Ascending aorta (tissue), 2 donors: ENCODE measurements around the gene TARS2. TPM values are rescaled to one million over a fixed set of nuclear protein-coding genes. Genes with fewer than 3 reads are reported as not detected.

Source experiments
- DNase-seq, 2 donors: peaks; one replicate each; pipeline ENCODE4 v3.0.0-alpha.2; 2019; ENCODE audit warnings: low spot score in 2 of 2
- H3K27ac ChIP-seq, 2 donors: fragments of 200-600 bp; sonication (generic); one replicate each; pipeline ENCODE4 v1.5.1; 2016 to 2017; ENCODE audit warnings: mild to moderate bottlenecking in 1 of 2
- H3K27me3 ChIP-seq: fragments of 200-600 bp; sonication (generic); one replicate; pipeline ENCODE4 v1.5.1; 2017
- H3K36me3 ChIP-seq, 2 donors: fragments of 200-600 bp; sonication (generic); one replicate each; pipeline ENCODE4 v1.5.1; 2016
- H3K4me1 ChIP-seq, 2 donors: fragments of 200-600 bp; sonication (generic); one replicate each; pipeline ENCODE4 v1.5.1; 2016 to 2017; ENCODE audit warnings: mild to moderate bottlenecking in 1 of 2
- H3K4me3 ChIP-seq, 2 donors: fragments of 200-600 bp; sonication (generic); one replicate each; pipeline ENCODE4 v1.5.1; 2016 to 2017; ENCODE audit warnings: mild to moderate bottlenecking in 1 of 2
- H3K9me3 ChIP-seq, 2 donors: fragments of 200-600 bp; sonication (generic); one replicate each; pipeline ENCODE4 v1.5.1; 2016
- CTCF ChIP-seq, 3 experiments: fragments of 200-600 bp in 2 of 3; fragments of 450-650 bp in 1 of 3; sonication (generic) in 2 of 3; IDR thresholded peaks; one replicate each; pipeline ENCODE4 v1.5.1; 2016 to 2019; ENCODE audit warnings: antibody characterized with exemption in 3 of 3, mild to moderate bottlenecking in 1 of 3, moderate library complexity in 1 of 3
- intact Hi-C: fragments of 100-400 bp; cut with DNase I; formaldehyde crosslinking; loops from one replicate; pipeline ENCODE4 v1.15.1; 2023
- total RNA-seq: library from RNA; depleted of rRNA; stranded (reverse); fragments of >200 nt; gene quantifications from one replicate; pipeline ENCODE4 v1.1.0, GENCODE V29; 2016

TARS2 gene
- total RNA-seq, 1 donor from 2014 or later = 10.9 TPM

DNA sequence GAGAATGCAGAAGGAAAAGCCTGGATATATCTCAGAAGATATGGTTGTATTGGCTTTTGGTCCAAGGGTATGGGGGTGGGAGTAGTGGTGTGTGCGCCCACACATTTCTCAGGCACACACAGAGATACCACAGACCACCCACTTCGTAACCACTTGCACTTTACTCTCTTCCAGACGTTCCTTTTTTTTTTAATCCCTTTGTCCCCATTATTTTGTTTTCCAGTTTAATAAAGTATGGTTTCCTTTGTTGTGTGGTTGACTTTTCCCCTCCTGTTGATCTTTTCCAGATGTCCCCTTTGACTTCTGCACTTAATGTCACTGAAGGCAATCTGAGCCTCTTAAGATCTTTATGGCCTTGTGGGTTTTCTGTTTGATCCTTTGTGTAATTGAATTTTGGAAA, 10.5 kb upstream of the TARS2 start:
- no peak for DNase-seq
- no peak overlapping the region for H3K27ac ChIP-seq
- no peaks in the 10 kb centered on the region for H3K4me1 ChIP-seq
- TF ChIP-seq CTCF (IDR thresholded peaks at IDR 0.05) = no peak
- no peak overlapping the region for H3K4me3 ChIP-seq
- H3K36me3 ChIP-seq = peaks cover 14 to 15% of the 10 kb centered on the region in 2 donors
- no peaks in the 10 kb centered on the region for H3K9me3 ChIP-seq
- intact Hi-C loops = no loop called here
- no peaks in the 10 kb centered on the region for H3K27me3 ChIP-seq

DNA sequence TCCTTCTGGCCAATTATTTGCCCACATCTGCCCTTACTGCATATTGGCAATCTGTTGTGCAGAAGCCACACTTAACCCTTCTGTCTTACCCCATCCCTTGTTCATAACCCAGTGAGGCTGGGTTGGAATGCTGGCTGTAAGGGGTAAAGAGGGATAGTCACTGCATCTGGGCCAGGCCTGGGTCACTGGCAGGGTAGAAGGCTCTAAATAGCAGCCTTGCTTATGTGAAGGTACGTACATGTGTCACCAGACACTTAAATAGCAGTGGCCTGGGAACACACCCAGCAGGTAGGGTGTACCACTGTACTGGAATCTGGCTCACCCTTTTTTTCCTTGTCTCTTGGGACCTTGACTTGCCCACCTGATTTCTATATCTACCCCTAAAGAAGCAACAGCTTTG, 9.9 kb upstream of the TARS2 start:
- Histone ChIP-seq H3K4me1 (no peaks in the 10 kb centered on the region), H3K9me3 (no peaks in the 10 kb centered on the region), H3K36me3 (peaks cover 8 to 10% of the 10 kb centered on the region in 2 donors), H3K27ac (no peak overlapping the region), H3K4me3 (no peak overlapping the region), H3K27me3 (no peaks in the 10 kb centered on the region)
- DNase-seq = no peak
- no peak for TF ChIP-seq CTCF (IDR thresholded peaks at IDR 0.05)
- intact Hi-C loops = no loop called here

DNA sequence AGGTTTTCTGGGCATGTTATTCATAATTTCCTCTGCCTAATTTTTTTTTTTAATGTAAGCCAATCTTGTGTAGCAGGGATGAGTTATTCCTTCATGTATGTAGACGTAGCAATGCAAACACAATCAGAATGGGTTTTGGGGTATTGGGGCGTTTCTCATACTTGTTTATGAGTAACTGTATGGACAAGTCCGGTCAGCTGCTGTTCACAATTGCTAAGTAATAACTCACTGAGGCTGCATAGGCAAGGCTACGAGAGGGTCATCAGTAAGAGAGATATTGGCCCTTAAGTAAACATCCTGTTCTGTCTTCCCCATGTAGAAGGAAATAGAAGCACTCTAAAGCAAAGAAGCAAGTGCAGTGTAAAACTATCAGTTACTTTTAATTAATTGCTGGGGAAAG, 9.5 kb upstream of the TARS2 start:
- Histone ChIP-seq H3K27me3 (no peaks in the 10 kb centered on the region), H3K4me3 (no peak overlapping the region), H3K4me1 (no peaks in the 10 kb centered on the region), H3K9me3 (no peaks in the 10 kb centered on the region), H3K36me3 (peaks cover 4 to 6% of the 10 kb centered on the region in 2 donors), H3K27ac (no peak overlapping the region)
- DNase-seq = no peak
- TF ChIP-seq CTCF (IDR thresholded peaks at IDR 0.05) = no peak
- intact Hi-C loops = no loop called here

GRCh38 chr1:150479370-150479769, 7.8 kb upstream of the TARS2 start:
- Histone ChIP-seq H3K4me1 (no peaks in the 10 kb centered on the region), H3K4me3 (no peak overlapping the region), H3K36me3 (no peaks in the 10 kb centered on the region), H3K27ac (no peak overlapping the region), H3K9me3 (no peaks in the 10 kb centered on the region), H3K27me3 (no peaks in the 10 kb centered on the region)
- intact Hi-C loops = no loop called here
- TF ChIP-seq CTCF (IDR thresholded peaks at IDR 0.05) = no peak
- no peak for DNase-seq

GRCh38 chr1:150479927-150480352, 7.3 kb upstream of the TARS2 start:
- DNase-seq = no peak
- no peaks in the 10 kb centered on the region for H3K9me3 ChIP-seq
- intact Hi-C loops = no loop called here

More at GRCh38 chr1:150479927-150480352, 7.3 kb upstream of the TARS2 start:
- Histone ChIP-seq H3K36me3 (no peaks in the 10 kb centered on the region), H3K4me3 (no peak overlapping the region), H3K27ac (no peak overlapping the region), H3K4me1 (no peaks in the 10 kb centered on the region), H3K27me3 (no peaks in the 10 kb centered on the region)
- no peak for TF ChIP-seq CTCF (IDR thresholded peaks at IDR 0.05)
